ENCODE data around the gene LIME1. TPM values are rescaled to one million over a fixed set of nuclear protein-coding genes. Genes with fewer than 3 reads are reported as not detected.
A peak's percentile ranks its signal among the peaks of the same experiment; 100 is the strongest.

The LIME1 gene
- total RNA-seq, 1 donor from 2014 or later, result 32.4 TPM

GRCh38 chr20:63739130-63740069 lies 2.9 kb downstream of the LIME1 start, which contains the start of gene SLC2A4RG:
SLC2A4RG (plus strand) TSS chr20:63739776; CDS start chr20:63739913, 137 bp downstream.
- Histone ChIP-seq H3K27ac (peak within 1 kb of the TSS; percentile 90), H3K9me3 (no peaks in the 10 kb centered on the region), H3K4me3 (peak within 1 kb of the TSS; percentile 56 to 85), H3K4me1 (peaks cover 50% of the 10 kb centered on the region), H3K36me3 (peaks cover 0 to 35% of the 10 kb centered on the region in 2 donors), H3K27me3 (no peaks in the 10 kb centered on the region)
- intact Hi-C loops (cut with DNase I), result no loop called here
- TF ChIP-seq POLR2A (IDR thresholded peaks at IDR 0.05), result no peak
- no peak for TF ChIP-seq CTCF (IDR thresholded peaks at IDR 0.05)
- peak in 1 of 2 donors; percentile 55 for TF ChIP-seq POLR2AphosphoS5 (IDR thresholded peaks at IDR 0.05; ENCODE audit: insufficient read depth in 1 of 2, low read depth in 1 of 2)
- DNase-seq (ENCODE audit: extremely low spot score in 2 of 2), result no peak

GRCh38 chr20:63740070-63740626 lies 3.7 kb downstream of the LIME1 start:
- intact Hi-C loops (cut with DNase I), result no loop called here
- H3K27me3 ChIP-seq, result no peaks in the 10 kb centered on the region
- peaks cover 0 to 27% of the 10 kb centered on the region in 2 donors for H3K36me3 ChIP-seq
- TF ChIP-seq POLR2AphosphoS5 (IDR thresholded peaks at IDR 0.05; ENCODE audit: insufficient read depth in 1 of 2, low read depth in 1 of 2), result no peak
- TF ChIP-seq CTCF (IDR thresholded peaks at IDR 0.05), result no peak
- no peak for TF ChIP-seq POLR2A (IDR thresholded peaks at IDR 0.05)
- peaks cover 50% of the 10 kb centered on the region for H3K4me1 ChIP-seq
- peak overlapping the region; percentile 54 to 85 for H3K4me3 ChIP-seq
- DNase-seq (ENCODE audit: extremely low spot score in 2 of 2), result no peak
- peak overlapping the region; percentile 84 for H3K27ac ChIP-seq
- H3K9me3 ChIP-seq, result no peaks in the 10 kb centered on the region

- Histone ChIP-seq H3K27ac (peak overlapping the region; percentile 84), H3K36me3 (peaks cover 0 to 21% of the 10 kb centered on the region in 2 donors), H3K4me3 (peak overlapping the region; percentile 54 to 85), H3K27me3 (no peaks in the 10 kb centered on the region), H3K9me3 (no peaks in the 10 kb centered on the region), H3K4me1 (peaks cover 50% of the 10 kb centered on the region)
- DNase-seq (ENCODE audit: extremely low spot score in 2 of 2), result peak in 1 of 2 donors; percentile 96
- intact Hi-C loops (cut with DNase I), result no loop called here
- TF ChIP-seq POLR2A (IDR thresholded peaks at IDR 0.05), result peak in 1 of 2 donors; percentile 56
- no peak for TF ChIP-seq CTCF (IDR thresholded peaks at IDR 0.05)
- TF ChIP-seq POLR2AphosphoS5 (IDR thresholded peaks at IDR 0.05; ENCODE audit: insufficient read depth in 1 of 2, low read depth in 1 of 2), result peak; percentile 84 to 95
These were observed 4.3 kb downstream of the LIME1 start for GRCh38 chr20:63740627-63741353.

GRCh38 chr20:63741354-63741675 lies 4.9 kb downstream of the LIME1 start:
- no peaks in the 10 kb centered on the region for H3K9me3 ChIP-seq
- no peak for DNase-seq (ENCODE audit: extremely low spot score in 2 of 2)
- H3K4me3 ChIP-seq, result peak overlapping the region; percentile 54 to 85
- H3K27me3 ChIP-seq, result no peaks in the 10 kb centered on the region
- peaks cover 46% of the 10 kb centered on the region for H3K4me1 ChIP-seq
- peaks cover 0 to 19% of the 10 kb centered on the region in 2 donors for H3K36me3 ChIP-seq
- TF ChIP-seq POLR2AphosphoS5 (IDR thresholded peaks at IDR 0.05; ENCODE audit: insufficient read depth in 1 of 2, low read depth in 1 of 2), result no peak
- no peak for TF ChIP-seq POLR2A (IDR thresholded peaks at IDR 0.05)
- TF ChIP-seq CTCF (IDR thresholded peaks at IDR 0.05), result no peak
- H3K27ac ChIP-seq, result peak overlapping the region; percentile 84
- intact Hi-C loops (cut with DNase I), result no loop called here

All from vagina (tissue), 2 donors.